ENCODE results near the gene HSF2BP. TPM values are rescaled to one million over a fixed set of nuclear protein-coding genes. Genes with fewer than 3 reads are reported as not detected.
"Not testable (repeated sequence)": the region's sequence is repeated elsewhere in the genome, so short reads cannot be mapped to it uniquely, and the experiment has no call there.

HSF2BP gene
- polyA plus RNA-seq, 1 donor: 0.89 TPM

DNA sequence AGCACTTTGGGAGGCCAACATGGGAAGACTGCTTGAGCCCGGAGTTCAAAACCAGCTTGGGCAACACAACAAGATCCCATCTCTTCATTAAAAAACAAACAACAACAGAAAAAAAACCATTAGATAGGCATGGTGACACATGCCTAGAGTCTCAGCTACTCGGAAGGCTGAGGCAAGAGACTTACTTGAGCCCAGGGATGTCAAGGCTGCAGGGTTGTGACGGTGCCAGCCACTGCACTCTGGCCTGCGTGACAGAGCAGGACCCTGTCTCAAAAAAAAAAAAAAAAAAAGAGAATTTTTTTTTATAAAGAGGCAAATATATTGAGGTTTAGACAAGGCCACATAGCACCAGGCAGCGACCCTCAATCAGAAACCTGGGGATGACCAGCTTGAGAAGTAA lies 62.7 kb downstream of the HSF2BP start:
- DNase-seq: no peak

DNA sequence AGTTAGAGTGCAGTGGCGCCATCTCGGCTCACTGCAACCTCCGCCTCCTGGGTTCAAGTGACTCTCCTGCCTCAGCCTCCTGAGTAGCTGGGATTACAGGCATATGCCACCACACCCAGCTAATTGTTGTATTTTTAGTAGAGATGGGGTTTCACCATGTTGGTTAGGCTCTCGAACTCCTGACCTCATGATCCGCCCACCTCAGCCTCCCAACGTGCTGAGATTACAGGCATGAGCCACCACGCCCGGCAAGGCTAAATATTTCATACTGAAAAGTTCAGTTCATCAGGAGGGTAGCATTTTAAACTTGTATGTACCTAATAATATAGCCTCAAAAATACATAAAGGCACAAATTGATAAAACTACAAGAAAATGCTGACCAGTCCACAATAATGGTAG lies 63.5 kb downstream of the HSF2BP start:
- DNase-seq: not testable (repeated sequence)

DNA sequence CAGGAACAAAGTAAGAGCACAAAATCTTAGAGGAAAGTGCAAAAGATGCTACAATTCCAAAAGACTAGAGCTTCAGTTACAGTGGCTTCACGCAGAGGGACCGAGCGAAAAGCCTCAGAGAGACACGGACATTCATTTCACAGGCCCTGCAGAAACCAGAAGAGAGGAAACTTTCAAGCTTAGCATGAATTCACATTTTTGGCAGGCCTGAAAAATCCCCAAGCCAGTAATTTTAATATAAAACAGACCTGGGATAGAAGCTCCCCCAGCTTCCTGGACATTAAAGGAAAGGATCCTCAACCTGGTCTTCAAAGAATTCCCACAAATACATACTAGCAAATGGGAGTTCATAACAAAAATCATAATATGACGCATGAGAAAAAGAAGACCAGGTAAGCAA lies 66.2 kb downstream of the HSF2BP start:
- DNase-seq: no peak

DNA sequence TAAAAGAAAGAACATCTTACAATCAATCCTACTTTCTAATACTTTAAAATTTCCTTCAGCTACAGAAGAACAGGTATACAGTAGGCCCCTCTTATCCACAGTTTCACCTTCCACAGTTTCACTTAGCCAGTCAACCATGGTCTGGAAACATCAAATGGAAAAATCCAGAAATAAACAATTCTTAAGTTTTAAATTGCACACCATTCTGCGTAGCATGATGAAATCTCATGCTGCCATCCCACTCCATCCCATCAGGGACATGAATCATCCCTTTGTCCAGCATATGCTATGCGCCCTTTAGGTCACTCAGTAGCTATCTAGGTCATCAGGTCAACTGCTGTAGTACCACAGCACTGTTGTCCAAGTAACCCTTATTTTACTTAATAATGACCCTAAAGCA lies 67.7 kb downstream of the HSF2BP start:
- no peak for DNase-seq

DNA sequence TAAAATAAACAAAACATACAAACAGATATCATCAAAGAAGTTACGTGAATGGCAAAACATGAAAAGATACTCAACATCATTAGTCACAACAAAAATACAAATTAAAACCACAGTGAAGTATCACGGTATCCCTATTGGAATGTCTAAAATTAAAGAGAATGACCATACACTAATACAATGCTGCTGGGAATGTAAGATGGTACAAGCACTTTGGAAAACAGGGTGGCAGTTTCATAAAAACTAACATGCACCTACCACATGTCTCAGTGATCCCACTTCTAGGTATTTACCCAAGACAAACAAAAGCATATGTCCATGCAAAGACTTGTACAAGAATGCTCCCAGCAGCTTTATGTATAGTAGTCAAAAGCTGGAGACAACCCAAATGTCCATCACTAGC lies 69.1 kb downstream of the HSF2BP start:
- DNase-seq: no peak

DNA sequence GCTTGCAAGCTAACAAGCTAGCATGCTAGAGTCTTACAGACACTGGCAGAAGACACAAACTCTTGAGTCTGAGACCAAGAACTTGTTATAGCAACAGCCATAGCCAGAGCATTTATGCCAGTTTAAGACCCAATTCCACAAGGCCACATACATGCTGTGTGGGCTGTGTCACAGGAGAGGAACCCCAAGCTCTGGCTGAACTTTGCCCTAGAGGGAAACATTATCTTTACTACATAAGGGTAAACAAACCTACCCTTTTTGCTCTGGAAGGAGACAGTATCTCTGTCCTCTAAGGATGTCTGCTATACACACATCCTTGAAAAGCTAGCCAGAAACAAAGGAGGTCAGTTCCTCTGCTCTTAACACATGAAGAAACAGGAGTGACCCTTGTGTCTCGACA lies 70.3 kb downstream of the HSF2BP start:
- DNase-seq: no peak

DNA sequence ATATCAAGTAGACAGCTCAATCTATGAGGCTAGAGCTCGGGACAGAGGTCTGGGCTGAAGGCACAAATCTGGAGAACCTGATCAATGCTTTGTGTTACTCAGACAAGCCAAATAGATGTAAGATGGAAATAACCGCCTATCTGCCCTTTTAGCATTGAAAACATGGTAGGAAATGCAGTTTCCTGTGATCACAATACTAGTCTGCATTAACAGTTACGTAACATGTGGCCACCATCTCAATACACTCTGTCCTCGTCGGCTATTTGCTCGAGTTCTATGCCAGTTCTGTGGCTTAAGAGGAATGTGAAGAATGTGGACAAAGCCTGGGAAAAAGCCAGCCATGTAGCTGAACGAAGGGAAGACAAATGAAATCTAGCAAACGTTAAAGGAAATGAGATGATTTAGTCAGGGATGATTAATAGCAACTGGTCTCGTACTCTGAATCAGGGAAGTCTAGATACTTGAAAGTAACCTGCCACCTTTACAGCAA lies 73.3 kb downstream of the HSF2BP start:
- DNase-seq: no peak

DNA sequence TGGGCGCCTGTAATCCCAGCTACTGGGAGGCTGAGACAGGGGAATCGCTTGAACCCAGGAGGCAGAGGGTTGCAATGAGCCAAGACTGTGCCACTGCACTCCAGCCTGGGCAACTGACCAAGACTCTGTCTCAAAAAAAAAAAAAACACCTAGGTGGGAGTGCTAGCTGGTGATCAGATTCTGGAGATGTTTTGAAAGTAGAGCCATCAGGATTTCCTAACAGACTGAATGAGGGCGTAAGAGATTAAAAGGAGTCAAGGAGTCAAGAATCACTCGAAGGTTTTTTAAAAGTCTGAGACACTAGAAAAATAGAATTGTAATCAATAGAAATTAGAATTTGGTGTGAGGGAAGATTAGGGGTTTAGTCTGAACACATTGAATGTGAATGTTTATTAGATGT lies 73.8 kb downstream of the HSF2BP start:
- DNase-seq: no peak

DNA sequence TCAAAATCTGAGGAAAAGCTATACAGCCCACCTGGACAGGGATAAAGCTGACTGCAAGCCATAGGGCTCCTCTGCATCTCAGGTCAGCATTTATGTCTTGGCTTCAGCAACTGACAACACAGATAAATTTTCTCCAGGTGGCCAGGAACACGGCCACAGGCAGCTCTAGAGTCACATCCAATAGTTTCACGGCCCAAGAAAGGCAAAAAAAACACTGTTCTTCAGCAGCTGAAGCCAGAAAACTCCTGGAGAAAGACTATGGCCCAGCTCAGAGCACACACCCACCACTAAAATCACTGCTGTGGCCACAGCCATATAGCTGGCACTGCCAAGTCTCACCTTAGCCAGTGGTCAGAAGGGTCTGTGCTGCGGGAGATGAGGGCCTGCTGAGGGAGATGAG lies 77.8 kb downstream of the HSF2BP start:
- no peak for DNase-seq

DNA sequence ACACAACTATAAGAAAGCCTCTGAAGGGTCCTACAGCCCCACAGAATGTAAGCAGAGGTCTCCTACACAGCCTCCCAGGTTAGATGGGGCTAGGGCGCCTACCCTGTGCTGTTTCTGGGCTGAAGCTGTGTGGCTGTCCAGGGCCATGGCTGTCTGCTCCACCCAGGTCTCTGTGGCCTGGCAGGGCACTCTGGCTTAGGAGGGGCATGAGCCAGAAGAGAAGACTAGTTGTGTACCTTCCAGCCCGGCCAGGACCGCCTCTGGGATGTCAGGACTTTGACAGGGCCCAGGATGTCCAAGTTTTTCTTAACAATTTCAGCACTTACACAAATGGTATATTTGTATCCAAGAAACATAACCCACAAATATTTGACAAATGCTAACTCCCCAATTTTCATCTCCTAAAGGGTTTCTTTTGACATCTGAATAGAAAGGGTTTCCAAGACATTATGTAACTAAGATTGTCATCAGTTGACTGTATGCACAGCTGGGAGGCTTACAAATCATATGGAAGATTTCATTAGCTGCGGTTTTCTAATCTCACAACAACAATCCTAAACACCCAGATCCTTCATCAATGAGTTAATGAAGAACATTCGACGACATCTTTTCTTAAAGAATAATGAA lies 80.5 kb downstream of the HSF2BP start:
- DNase-seq: no peak

DNA sequence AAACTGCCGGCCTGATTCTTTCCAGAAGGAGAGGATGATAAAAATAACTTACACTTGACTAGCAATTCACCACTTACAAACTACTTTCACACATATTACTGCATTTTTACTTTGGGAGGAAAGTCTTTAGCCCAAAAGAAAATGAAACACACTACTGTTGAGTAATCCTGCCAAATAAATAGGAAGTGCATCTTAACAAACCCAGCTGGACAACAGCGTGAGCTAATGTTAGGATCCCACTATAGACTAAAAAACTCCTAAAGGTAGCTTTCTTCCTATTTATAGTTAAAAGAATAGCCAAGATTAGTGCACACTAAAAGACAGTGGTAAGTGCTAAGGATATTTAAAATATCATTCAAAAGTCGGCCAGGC lies 83.8 kb downstream of the HSF2BP start:
- no peak for DNase-seq

DNA sequence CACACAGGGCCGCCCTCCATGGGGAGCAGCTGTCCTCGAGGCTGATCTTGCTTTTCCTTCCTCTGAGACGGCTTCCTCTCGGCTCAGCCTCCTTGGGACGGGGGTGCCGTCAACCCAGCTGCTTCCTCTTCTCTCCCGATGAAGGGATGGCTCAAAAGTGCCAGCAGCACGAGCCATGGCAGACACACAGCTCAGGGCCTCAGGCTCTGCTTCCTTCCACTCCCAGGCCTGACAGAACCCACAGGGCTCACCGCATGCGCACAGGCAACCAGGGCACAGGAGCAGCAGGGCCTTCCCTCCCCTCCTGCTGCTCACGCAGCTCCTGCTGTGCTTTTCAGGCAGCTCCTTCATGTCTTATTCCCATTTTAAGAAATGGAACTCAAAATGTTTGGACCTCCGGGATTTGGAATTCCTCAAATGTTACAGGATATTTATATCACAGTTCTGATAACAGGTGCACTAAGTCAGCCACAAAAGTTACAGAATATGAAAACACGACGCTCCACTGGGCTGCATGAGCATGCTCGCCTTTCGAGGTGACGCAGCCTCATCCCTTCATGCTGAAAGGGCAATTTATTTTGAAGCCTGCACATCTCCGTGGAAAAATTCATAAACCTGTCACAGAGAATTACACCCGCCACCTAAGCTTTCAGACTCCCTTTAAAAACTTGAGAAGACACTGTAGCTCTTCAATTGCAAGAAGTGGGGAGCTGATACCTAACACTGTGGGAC lies 84.4 kb downstream of the HSF2BP start:
- no peak for DNase-seq

DNA sequence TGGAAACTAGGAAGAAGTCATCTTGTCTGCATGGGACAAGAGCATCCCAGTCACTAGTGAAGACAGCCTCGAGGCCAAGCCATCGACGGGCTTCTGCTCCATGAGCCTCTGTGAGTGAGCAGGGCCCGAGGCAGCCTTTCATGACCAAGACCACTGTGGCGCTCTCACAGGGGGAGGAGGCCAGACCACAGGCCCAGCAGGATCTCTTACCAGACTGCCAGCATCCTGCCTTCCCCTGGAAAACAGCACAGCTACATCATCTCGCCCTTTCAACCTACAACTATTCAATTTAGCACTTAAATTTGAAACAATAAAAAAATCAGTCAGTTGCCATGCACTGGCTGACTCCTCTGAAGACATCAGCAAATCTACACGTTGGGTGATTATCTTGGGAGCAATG lies 85.4 kb downstream of the HSF2BP start:
- DNase-seq: no peak

DNA sequence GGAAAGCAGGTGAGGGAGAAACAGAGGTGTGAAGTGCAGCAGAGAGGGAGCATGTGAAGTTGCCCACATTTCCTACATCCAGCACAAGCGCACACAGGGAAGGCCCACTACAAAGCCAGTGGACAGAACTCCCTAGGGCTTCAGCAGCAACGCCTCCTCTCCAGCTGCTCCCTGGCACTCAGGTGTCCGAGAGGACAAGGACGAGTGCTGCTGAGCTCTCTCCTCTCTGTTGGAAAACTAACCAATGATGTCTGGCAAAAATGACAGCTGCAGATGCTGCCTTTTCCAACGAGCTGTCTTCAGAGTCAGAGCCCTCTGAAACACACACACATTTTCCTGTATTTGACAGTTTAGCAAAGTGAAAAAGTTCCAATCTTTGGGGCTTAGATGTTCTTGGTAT lies 86.8 kb downstream of the HSF2BP start:
- no peak for DNase-seq

DNA sequence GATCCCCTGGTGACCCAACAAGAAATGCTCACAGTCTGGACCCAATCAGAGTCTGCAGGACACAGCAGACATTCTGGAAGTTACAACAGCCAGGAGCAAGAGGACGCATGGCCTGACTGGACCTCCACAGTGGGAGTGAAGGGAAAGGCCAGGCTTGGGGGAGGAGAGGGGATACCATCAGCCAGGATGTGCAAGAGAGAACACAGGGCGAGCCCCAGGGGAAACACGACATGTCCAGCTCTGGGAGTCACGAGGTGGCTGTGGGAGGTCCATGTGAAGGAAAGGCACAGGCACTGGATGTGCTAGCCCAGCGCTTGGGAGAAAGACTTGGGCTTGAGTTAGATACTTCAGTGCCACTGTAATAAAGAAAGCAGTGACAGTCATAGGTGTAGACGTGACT lies 87.3 kb downstream of the HSF2BP start:
- no peak for DNase-seq

DNA sequence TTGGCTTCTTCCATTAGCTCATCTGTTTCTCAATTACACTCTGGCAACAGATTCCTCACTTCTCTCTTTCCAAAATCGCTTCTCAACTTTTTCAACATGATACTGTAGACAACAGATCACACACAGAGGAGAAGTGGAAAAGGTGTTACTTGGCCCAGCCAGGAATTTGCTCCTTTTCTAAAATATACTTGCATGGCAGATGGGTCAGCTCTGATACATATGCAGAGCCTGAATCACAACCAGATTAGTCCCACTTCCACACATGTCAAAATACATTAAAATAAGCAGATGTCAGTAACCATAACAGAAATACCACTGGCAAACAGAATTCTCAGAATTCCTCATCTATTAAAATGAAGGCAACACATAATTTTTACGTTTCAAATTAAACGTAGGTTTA lies 89.1 kb downstream of the HSF2BP start:
- not testable (repeated sequence) for DNase-seq

DNA sequence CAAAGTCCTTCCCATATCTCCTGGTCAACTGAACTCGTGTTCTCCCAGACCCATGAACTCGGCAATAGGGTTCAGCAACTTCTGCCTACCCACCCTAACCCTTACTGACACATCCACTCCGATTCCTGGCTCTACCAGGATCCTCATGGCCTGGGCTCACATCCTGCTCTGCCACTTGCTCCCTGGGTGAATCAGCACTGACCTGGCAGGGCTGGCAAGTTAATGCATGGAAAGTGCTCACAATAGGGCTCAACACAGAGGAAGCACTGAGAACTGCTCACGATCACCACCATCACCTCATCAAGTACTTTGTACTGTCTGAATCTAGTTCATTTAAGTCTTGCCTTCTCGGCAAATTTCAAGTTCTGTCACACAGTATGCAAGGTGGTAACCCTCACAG lies 96.8 kb downstream of the HSF2BP start:
- not testable (repeated sequence) for DNase-seq

DNA sequence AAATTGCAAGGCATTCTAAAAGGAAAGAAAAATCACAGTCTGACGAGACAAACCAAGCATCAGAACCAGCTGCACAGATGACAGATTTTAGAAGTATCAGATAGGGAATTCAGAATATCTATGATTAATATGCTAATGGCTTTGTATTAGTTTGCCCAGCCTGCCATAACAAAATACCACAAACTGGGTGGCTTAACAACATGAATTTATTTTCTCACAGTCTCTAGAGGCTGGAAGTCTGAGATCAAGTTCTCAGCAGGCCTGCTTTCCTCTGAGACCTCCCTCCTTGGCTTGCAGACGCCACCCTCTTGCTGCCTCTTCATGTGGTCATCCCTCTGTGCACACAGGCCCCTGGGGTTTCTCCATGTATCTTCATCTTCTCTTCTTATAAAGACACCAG lies 118.7 kb downstream of the HSF2BP start:
- DNase-seq: not testable (repeated sequence)

DNA sequence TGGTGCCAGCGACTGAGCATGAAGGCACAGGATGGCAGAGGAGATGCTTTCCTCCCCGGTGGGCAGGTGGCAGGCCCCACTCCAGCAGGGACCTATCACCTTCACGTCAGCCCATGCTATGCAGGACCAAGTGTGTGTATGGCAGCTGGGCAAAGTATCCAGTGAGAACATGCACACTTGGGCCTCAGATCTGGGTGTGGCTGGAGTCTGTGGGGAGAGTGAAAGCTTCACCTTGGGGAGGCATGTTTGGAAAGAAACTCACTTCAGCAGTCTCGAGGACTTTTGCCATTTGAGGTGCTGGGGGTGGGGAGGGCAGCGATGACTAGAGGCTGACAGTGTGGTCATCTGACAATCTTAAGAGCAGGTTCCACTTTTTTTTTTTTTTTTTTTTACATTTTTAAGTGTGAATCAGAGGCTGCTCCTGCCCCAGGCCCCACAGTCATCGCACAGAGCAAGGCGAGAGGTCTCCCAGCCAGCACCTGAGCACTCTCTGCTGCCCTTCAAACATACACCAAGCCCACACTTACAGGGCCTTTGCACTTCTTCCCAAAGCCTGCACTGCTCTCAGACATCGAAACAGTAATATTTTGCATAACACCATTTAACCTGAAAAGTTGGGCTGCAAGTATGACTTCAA lies 136.7 kb downstream of the HSF2BP start:
- not testable (repeated sequence) for DNase-seq

DNA sequence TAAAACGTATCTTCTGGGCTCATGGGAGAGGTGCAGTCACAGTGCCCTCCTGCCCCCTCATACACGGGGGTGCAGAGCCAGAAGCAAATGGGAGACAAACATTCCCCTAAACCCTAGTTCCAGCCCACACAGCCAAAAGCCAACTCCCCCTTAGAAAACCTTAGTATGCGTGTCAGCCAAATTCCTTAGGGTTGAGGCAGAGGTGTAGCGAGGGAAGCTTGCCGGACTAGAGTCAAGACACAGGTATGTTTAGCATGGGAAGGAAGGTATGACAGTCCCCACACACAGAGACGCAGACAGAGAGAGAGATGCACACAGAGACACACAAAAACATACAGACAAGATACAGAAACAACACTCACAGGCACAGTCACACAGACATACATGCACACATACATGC lies 141.6 kb downstream of the HSF2BP start:
- DNase-seq: not testable (repeated sequence)

DNA sequence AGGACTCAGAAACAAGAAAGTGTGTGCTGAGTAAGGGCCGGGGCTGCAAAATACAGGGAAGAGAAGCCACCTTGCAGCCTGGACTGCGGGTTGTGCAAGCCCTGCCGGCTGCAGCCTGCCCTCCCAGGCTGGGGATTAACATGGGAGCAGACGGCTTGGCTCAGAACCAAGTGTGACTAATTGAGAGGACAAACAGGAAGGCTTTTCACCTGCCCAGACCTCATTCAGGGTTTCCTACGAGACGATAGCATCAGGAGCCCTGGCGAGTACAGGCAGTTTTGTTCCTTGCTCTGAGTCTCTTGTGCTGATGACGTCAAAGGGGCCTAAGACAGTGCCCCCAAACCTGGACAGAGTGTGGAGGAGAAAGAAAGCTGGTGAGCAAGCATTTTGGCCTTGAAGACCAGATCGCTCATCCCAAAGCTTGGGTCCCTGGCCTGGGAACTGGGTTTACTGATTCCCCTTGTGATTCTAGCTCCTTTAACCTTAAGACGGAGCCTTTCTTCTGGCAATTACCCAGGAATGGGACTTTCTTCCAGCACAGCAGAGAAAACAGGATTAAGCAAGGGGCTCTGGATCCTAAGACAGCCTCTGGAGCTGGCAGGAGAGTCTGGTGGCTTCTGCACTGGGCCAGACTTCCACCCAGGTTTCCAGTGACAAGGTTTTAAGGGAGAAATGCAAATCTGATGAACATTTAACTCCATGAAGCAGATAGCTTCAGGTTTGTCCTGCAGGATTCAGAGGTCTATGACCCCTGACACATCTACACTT lies 142.2 kb downstream of the HSF2BP start:
- DNase-seq: not testable (repeated sequence)

DNA sequence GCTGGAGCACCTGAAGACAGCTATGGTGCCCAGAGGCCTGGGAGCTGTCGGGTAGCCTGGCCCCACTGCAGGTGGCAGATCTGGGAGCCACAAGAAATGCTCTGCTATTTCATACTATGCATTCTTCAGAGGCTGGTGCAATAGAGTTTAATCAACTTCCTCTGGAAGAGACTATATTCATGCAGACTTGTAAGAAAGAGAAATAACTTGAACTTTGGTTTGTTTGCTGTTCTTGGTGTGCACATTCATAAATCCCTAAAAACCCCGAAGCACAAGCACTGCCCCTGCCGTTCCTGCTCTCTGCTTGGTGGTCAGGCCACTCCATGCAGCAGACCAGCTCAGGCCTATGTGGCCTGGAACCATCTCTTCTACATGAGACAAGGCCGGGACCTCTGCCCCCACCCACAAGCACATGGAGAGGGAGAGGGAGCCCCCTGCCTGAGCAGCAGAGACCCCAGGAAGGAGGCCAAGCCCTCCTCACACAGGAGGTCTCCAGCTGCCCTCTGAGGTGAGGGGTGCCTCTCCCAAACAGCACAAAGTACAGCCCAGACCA lies 142.9 kb downstream of the HSF2BP start:
- not testable (repeated sequence) for DNase-seq

DNA sequence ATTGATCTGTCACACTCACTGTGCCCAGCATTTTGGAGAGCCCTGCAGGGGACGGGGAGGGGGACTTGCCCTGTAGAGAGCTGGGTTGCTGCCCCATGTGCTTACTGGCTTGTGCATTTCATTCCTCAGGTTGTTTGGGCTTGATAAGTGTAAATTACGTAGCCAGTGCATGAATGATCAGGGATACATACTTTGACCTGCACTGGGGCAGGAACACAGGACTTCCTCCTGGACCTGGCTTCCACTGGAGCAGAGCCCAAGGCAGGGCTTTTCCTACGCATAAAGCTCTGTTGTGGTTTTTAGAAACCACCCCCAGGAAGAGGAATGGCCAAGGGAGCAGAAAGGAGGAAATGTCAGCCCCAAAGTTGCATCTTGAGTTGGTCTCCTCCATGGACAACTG lies 144.5 kb downstream of the HSF2BP start:
- DNase-seq: not testable (repeated sequence)
